ENCODE results near the gene CDH23.

CDH23 gene

DNA sequence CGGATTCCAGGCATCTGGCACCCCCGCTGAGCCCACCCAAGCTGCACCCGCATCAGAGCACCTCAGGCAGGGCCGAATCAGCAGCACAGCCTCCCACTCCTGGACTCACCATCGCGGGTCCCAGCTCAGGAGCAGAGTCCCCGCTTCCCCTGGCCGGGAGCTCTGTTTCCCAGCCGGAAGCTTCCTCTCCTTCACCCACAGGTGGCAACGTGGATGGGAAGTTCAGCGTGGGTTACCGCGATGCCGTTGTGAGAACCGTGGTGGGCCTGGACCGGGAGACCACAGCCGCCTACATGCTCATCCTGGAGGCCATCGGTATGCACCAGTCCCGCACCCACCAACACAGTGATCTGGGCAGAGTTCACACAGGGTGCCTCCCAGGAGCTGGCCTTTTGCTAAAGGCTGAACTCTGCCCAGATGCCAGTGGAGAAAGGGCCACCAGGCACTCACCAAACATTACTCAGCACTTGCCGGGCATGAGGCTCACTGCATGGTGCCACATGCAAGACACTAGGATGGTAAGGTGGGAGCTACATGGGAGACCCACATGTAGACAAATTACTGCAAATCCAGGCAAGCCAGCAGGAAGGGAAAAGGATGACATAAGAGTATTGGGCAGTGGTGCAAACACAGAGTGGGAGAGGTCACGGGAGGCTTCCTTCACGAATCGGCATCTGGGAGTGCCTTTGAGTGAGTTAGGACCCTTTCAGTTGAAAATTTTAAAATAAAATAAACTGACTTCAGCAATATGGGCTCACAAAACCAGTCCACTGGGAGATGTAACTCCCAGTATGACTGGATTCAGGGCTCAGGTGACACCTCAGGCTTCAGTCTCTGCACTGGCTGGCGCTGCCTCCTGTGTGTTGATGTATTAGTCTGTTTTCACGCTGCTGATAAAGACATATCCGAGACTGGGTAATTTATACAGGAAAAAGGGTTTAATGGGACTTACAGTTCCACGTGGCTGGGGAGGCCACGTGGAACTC, 312.5 kb downstream of the CDH23 start:
- DNase-seq (ENCODE audit: low read depth), result no peak

DNA sequence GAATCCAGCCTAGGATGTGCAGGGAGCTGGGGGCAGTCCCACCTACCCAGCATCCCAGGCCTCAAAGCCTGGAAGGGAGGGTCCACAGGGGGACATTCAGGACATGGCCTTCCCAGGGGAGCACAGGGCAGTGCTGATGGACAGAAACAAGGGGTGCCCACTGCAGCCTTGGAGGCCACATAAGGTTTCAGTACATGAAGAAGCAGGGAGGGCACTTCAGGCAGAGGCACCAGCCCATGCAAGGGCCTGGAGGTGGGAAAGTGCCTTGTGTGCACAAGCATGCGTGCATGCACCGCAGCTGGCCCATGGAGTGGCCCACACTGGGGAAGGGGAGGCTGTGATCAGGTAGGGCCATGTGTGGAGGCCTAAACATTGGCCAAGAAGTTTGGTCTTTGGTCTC, 313.8 kb downstream of the CDH23 start:
- no peak for DNase-seq (ENCODE audit: low read depth)

DNA sequence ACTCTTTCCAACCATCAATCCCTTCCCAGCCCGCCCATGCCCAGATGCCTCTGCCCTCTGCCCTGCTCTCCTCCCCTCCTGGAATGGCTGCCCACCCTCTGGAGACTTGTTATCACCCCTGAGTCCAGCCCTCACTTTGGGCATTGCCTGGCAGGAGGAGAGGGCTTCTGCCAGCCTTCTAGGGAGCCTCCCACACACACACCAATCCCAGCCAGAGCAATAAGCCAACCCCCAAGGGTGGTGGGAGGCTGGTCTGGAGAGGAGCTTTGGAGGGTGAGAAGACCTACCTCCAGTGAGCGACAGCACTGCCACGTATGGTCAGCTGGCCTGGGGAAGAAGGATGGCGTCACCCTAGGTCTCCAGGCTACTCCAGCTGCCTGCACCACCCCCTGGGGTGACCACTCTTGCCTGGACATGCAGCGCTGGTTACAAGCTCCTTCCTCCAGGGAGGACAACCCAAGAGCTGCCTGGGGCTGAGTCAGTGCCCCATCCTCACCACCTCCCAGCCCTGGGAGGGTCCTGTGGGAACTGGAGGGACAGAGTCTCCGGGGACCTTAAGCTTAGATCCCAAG, 314.4 kb downstream of the CDH23 start:
- no peak for DNase-seq (ENCODE audit: low read depth)

DNA sequence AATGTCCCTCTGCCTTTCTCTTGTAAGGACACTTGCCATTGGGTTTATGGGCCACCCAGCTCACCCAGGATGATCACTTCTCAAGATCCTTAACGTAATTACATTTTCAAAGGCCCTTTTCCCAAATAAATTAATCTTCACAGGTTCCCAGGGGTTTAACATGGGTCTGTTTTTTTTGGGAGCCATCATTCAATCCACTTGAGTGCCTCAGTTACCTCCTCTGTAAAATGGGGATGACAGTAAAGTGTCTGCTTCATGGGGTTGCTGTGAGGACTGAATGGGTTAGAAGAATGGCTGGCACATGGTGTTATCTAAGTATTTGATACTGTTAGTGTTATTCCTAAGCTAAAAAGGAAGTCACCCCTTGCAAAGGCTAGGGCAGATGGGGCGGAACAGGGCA, 315.4 kb downstream of the CDH23 start:
- DNase-seq (ENCODE audit: low read depth), result no peak

DNA sequence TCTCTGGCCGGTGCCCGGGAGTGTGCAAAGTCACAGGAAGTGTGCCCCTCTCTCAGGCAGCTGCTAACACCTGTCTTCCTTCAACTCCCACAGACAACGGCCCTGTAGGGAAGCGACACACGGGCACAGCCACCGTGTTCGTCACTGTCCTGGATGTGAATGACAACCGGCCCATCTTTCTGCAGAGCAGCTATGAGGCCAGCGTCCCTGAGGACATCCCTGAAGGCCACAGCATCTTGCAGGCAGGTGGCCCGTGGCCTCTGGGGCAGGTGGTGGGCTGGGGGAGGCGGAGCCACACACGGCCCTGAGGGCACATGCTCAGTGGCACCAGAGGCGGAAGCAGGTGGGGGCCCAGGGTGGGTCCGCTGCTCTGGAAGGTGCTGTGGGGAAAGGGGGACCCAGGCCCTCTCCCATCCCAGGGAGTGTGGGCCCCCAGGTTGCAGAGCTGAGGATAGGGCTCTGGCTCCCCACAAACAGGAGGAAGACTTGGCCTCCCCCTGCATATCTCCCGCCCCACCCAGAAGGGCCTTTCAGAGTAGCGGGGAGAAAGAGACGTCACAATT, 315.9 kb downstream of the CDH23 start:
- no peak for DNase-seq (ENCODE audit: low read depth)

DNA sequence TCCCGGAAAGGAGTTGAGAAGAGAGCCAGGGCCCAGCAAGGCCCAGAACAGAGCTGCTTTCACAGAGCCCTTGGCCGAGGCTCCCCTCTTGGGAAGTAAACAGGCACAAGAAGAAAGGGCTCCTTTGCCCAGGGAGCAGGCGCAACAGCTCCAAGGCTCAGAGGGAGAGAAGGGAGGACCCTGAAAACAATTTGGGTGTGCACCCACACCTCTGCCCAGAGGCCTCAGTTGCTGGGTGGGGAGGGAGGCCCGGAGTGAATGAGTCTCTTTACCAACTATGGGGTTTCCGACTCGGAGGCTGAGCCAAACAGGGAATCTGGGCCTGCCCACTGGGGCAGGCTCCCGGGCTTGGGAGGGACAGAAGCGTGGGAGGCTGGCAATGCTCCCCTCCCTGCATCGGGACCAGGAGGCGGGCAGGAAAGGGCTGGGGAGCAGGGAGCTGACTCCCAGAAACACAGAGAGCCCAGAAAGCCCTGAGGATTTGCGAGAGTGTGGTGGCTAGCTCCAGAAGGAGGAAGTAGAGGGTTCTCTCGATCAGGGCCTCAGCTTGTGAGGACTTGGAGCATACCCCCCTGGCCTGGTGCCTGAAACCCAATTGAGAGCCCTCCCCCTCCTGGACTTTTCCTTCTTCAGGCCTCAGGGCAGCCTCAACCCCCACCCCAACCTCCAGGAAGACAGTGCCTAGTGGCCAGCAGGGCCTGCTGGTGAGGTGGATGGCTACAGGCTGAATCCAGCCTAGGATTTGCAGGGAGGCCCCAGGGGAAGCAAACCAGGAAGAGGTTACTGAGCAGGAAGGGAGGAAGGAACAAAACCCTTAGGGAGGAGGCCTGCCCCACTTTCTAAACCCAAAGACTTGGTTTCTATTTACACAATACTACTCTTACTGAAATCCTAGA, 316.7 kb downstream of the CDH23 start:
- no peak for DNase-seq (ENCODE audit: low read depth)

DNA sequence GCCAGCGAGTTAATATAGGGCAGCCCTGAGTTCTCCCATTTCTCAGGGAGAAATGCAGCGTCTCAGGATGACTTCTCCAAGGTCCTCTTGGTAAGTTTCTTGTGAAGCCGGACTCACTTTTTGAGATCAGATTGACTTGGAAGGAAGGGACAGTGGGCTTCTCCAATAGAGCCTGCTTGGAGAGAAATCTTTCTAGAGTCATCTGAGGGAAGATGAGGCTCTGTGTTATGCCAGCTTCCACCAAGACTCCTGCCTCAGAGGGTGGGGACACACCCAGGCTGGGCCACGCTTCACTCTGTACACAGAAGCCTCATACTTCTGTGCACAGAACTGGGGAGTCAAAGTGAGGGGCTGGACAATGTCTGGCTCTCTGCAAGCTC, 317.3 kb downstream of the CDH23 start:
- DNase-seq (ENCODE audit: low read depth), result no peak

DNA sequence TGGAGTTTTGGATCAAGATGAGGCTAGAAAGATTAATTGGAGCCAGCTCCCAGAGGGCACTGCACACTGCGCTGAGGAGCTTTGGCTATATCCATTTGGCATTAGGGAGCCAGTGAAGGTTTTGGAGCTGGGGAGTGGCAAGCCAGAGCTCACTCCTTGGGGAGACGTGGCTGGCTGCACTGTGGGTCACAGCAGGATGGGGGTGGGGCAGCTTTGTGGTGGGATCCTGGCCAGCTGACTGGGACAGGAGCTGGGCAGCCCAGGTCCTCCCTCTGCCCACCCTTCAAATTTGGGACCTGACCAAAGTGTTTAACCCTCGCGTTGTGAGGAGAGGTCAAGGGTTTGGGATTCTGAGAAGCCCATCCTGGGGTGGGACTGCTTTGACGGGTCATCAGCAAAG, 317.9 kb downstream of the CDH23 start:
- DNase-seq (ENCODE audit: low read depth), result no peak

DNA sequence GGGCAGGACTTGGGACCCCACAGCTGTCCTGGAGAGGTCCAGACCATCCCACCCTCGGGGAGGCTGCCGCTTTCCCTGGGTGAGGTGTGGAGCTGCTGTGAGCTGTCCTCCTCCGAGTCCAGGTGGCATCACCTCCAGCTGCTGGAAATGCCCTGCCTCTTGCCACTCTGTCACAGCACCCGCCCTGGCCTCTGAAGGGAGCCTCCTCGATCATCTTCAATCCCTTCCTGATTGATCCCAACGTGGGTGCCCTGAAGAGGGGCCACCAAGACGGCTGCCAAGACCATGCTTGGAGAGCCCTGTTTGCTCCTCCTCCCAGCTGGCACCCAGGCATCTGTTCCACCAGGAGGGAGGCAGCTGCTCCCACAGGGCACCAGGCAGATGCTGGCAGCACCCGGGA, 318.3 kb downstream of the CDH23 start:
- no peak for DNase-seq (ENCODE audit: low read depth)

DNA sequence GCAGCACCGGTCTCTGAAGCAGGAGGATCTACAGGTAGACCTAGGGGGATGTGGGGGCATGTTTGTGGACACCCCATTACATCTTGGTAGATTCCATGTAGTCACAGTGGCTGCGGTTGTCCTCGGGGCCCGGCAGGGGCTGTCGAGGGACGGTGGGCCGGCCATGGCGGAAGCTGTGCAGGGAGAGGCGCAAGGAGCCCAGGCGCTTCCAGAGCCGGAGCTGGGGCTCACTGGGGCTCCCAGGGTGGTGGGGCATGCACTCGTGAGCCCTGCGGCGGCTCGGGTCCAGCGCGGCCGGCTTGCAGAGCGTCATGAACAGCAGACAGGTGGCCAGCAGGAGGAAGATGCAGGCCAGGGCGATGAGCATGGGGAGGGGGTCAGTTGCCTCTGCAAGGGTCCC, 319.1 kb downstream of the CDH23 start:
- no peak for DNase-seq (ENCODE audit: low read depth)

DNA sequence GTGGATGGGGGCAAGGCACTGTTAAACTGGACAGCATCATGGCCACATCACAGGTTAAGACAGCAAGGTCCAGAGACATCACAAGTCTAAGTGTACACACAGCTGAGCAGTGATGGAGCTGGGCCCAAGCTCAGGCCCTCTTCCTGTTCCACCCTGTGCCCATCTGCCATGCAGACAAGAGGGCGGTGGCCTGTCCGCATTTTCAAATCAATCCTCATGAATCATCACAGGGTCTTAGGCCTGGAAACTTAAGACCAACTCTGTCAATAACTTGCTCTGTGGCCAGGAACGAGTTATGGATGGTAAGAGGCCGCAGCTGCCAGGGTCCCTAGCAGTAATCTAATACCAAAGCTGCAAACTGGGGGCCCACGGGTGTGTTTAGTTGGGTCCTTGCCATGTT, 319.7 kb downstream of the CDH23 start:
- DNase-seq (ENCODE audit: low read depth), result no peak

DNA sequence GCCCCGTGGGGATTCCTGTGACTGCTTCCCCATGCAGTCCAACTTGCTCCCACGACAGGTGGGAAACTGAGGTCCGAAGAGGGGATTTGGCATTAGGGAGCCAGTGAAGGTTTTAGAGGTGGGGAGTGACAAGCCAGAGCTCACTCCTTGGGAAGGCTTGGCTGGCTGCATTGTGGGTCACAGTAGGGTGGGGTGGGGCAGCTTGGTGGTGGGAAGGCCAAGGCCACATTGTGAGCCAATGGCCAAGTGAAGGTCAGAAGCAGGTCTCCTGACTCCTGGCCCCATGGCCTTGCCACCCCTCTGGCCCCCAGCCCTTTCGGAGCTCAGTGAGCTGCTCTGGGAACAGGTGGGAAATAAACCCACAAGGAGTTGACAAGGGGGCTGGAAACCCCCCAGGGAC, 320.3 kb downstream of the CDH23 start:
- DNase-seq (ENCODE audit: low read depth), result no peak

DNA sequence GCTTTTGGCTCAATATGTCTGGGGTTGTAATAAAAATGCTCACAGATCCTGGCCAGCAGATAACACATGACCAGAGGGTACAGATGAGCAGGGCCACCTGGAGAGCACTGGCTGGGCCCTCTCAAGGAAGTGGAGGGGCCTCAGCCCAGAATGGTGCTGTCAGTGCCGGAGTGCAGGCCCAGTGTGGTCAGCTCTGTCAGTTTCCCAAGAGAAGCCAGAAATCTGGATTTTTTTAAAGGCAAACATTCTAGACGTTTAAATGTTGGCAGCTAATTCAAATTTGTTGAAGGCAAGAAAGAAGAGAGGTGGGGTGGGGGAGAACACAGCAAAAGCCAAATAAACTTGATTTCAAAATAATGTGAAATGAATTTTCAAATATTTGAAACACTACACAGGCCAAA, 320.8 kb downstream of the CDH23 start:
- no peak for DNase-seq (ENCODE audit: low read depth)

DNA sequence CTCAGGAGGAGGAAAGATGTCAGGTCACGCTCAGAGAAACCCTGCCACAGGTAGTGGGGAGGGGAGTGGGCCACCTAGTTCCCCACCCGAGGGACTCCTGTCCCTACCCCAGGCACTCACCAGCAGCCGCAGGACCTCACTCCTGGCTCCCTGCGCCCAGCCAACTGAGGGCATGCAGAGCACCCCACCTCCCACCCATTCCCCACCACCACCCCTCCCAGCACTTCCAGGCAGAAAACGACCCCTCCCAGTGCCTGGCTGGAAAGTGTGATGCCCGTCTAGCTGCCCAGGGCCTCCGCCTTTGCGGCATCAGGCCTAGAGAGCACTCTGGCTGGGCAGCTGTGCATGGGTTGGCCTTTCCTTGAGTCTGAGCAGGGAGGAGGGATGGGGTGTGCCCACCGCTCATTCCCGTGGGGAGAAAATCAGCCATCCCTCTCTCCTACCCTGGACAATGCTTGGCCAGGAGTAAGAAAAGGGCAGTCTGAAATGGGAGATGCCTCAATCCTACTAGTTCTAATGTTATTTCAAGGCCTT, 321.5 kb downstream of the CDH23 start:
- DNase-seq (ENCODE audit: low read depth), result no peak

DNA sequence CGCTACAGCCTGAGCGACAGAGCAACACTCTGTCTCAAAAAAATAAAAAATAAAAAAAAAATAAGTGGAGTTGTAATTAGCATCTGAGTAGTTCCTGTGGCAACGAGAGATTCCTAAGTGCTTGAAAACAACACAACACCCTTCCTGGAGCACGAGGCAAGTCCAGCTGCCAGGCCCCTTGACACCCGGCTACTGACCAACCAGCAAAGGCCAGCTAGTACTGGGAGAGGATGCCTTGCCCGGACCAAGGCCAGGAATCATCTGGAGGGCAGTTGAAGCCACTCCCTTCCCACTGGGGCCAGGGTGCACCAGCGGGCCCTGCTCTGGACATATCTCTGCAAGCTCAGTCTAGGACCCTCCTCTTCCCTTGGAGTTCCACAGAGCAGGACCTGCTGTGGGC, 322.3 kb downstream of the CDH23 start:
- DNase-seq (ENCODE audit: low read depth), result no peak

DNA sequence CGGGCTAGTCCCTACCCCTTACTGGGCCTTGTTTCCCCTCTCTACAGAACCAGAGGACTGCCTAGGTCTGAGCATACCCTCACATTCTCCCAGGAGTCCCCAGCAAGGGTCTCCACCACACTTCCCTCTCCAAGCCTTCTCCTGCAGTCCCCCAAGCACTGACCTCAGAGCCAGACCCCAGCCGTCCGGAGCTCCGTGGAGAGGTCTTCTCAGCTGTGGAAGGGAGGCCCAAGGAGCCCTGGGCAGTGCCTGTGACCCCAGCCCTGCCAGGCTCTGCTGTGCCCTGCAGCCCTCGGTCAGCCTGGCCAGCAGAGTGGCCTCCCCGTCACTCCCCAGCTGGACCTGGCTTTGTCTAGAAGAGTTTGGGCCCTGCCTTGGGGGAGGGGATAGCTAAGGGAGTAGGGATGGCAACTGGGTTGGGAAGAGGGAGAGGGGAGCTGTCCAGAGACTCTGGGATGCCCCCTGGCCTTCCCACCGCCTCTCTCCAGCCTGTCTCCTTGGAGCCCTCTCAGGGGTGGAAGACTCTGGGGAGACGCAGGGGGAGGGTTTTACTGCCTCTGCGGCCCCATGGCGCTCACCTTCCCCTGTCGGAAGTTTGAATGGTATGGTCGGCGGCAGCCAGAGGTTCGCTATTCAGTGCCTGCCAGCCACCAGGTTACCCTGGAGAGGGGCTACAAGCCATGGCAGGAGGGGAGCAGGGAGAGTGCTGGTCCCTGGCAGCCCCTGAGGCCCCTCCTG, 322.9 kb downstream of the CDH23 start, which contains the start of gene C10orf105:
C10orf105 (minus strand) TSS at position 315 of the 738 bp plus-strand sequence. CDS start 3,441 bp downstream, outside the sequence.
- no peak for DNase-seq (ENCODE audit: low read depth)

DNA sequence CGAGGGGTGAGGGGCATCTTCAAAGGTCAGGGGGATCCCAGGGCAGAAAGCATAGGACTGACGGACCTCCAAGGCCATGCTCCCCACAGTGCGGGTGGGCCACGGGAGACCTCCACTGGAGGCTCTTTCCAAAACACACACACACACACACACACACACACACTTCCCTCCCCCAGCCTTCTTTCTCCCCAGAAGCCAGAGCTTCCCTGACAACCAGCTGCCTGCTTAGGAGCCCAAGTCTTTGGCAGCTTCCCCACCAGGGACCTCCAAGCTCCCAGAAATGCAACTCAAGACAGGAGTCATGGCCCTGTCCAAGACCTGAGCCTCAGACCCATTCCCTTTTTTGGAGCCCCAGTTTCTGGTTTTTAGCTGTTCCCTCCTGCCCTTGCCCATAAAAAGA, 323.6 kb downstream of the CDH23 start:
- DNase-seq (ENCODE audit: low read depth), result no peak

DNA sequence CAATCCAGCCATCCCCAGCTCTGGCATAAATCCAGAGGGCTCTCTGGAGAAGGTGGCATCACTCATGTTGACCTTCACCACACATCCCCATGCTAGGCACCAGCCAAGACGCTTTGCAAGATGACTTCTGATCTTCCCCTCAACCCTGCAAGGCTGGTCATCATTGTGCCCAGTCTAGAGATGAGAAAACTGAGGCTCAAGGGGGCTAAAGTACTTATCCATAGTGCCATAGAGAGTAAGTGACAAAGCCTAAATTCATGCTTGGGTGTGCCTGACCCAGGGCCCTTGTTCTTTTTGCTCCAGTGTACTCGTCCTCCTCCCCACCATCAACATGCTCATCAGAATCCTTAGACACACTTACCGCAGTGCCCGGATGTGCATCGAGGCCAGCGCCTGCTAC, 324.6 kb downstream of the CDH23 start:
- DNase-seq (ENCODE audit: low read depth), result no peak

DNA sequence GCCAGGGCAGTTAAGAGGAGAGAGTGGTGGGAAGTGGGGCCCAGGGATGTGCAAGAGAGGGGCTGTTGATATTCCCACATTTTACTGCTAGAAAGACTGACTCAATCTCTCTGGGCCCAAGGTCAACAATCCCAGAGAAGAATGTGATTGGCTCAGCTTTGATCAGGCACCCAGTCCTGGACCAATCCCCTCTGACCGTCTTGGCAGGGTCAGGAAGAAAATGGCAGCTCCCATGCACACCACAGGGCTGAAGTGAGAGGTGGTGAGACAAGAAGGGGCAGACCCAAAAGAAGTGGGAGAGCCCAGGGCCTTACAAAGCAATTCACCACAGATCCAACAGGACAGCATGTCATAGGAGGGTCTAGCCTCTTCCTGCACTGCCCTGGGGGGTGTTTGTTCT, 326.1 kb downstream of the CDH23 start:
- DNase-seq (ENCODE audit: low read depth), result no peak

DNA sequence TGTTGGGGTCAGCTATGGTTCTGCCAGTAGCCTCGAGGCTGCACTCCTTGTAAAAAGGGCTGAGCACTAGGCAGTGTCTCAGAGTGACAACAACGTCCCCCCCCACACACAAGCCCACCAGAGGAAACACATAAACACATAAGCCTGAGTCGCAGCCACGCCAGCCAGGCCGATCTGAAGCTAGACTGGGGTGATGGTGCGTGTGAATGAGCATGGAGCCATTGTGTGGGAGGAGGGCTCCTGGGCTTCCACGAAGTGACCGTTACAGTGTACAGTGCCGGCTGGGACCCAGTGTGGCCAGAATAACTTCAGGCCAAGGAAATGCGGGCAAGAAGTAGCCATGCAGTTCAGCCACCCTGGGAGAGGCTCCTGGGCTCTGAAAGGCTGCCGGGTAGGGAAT, 326.6 kb downstream of the CDH23 start:
- DNase-seq (ENCODE audit: low read depth), result no peak

DNA sequence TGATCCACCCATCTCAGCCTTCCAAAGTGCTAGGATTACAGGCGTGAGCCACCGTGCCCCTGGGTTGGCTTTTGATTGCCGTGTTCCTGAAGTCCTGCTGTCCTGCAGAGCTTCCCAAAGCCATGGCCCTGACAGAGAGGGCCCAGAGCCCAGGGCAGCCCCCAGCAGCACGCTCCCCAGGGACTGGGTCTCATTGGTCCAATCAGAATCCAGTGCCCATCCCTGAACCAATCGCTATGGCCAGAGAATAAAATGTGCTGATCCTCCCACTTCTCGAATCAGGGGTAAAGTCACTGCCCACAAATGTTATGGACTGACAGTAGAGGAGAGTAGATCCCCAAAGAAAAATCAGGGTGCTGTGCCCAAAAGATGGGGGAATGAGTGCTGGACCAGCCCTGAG, 327.8 kb downstream of the CDH23 start:
- DNase-seq (ENCODE audit: low read depth), result no peak

Measured in stimulated activated CD8-positive, alpha-beta memory T cell treated with anti-CD3 and anti-CD28 coated beads, Interleukin-4, amount 100 ng/mL, for 24 hours (primary cell).